Ovary (tissue), 3 donors: ENCODE results near the gene FOXI3.

ENCODE experiments used
- POLR2A ChIP-seq: fragments of 450-650 bp; IDR thresholded peaks from one replicate; pipeline ENCODE4 v1.6.1; 2017; ENCODE audit warnings: antibody characterized with exemption, mild to moderate bottlenecking, moderate library complexity
- TF ChIP-seq, protein P1 (sequence below), 3 donors: fragments of 450-650 bp in 2 of 3; fragments of 200-600 bp in 1 of 3; IDR thresholded peaks; one replicate each; pipeline versions ENCODE4 v1.5.1 to v1.8.0; 2016 to 2022; ENCODE audit warnings: antibody characterized with exemption in 3 of 3, mild to moderate bottlenecking in 1 of 3
- donor health status: DM: no; HTN: no; CAD: no.

GRCh38 chr2:88442061-88442460 is 10.4 kb downstream of the FOXI3 start:
- TF ChIP-seq, protein P1, sequence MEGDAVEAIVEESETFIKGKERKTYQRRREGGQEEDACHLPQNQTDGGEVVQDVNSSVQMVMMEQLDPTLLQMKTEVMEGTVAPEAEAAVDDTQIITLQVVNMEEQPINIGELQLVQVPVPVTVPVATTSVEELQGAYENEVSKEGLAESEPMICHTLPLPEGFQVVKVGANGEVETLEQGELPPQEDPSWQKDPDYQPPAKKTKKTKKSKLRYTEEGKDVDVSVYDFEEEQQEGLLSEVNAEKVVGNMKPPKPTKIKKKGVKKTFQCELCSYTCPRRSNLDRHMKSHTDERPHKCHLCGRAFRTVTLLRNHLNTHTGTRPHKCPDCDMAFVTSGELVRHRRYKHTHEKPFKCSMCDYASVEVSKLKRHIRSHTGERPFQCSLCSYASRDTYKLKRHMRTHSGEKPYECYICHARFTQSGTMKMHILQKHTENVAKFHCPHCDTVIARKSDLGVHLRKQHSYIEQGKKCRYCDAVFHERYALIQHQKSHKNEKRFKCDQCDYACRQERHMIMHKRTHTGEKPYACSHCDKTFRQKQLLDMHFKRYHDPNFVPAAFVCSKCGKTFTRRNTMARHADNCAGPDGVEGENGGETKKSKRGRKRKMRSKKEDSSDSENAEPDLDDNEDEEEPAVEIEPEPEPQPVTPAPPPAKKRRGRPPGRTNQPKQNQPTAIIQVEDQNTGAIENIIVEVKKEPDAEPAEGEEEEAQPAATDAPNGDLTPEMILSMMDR (IDR thresholded peaks at IDR 0.05), result no peak
- TF ChIP-seq POLR2A, result no peak
